Stromal cell of bone marrow (primary cell): Measurements from ENCODE around the gene CFAP54.
"Not testable (repeated sequence)": the region's sequence is repeated elsewhere in the genome, so short reads cannot be mapped to it uniquely, and the experiment has no call there.

Source experiments
- DNase-seq: peaks from one replicate; pipeline ENCODE4 v3.0.0-alpha.2; 2012; ENCODE audit warnings: low read depth

The CFAP54 gene, protein sequence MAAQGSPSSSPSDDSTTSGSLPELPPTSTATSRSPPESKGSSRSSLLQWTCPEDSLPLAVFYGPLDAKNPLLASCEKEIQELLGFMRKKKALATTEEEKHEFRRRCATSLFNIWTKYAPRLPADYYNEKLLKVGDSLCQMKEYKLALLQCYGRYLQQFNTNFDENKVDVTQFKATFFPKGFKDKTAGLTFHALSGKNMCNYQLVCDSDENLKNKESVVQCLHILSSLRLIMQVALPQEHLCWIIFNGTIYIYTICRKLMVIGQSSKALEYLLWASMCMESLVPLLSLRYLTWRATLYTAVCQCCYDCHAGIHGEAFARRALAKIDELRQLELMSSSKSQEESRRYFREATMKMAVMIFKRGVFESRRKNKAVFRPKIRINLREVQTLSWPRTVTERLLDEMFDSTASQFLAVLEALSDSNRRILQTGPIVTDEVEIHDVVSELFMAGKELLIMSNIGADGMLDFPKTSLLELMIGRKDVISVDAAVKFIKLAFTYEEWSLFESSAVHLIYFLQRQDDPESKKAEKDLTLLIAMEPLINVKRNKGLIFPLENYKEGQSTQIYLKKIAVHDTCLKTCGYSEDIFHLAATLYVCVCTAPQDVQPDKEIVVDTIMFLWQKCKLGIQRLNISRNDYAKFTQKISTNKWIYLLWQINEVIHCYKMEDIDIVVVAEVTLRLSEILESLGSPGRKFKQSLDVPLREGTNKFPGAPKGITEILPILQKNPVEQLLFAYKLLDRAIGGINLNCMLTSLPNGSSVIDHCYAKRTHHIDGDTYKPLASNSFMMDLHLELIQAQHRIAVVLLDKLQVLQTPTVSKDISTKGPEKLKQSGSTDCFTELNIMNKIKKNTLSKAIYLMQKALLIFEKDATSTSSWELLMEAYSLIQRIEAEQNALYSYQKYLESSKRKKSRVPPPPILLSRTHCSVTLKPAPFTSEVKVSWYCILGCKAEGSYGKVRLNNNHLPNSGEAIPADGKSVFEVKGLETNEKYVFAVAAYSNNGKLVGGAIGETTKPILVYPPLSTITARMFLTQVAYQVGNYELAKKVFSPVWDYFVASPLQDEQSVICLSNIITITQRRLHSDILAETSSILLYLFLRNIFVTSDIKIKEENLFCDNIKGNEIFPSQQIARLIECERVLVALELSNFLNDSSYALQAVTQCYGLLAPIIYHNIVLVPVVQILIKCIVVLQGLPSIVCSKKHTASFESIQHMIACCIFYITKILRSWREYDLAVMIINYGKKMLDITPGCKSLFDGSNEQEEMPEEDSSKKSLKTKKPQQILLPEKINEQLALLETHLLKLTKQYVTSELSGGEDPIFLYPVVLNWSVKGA (N-terminal part only)

DNA sequence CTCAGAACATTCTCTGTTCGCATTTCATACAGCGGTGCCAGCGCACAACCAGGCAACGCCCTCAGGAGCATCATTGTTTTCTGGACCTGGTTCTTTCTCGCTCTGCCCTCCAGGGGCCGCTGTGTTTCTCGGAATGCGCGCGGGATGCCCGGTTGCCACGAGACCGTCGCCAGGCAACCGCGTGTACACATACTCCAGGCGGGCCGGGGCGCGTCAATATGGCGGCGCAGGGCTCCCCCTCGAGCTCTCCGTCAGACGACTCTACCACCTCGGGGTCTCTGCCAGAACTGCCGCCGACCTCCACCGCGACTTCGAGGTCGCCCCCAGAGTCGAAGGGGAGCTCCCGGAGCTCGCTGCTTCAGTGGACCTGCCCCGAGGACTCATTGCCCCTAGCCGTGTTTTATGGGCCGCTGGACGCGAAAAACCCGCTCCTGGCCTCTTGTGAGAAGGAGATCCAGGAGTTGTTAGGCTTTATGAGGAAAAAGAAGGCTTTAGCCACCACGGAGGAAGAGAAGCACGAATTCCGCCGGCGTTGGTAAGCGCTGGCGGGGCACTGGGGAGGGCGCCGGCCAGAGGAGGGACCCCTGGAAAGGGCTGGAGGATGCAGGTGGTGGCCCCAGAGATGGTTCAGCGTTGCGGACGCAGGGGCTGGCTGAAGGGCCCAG is at the start of gene CFAP54:
Gene CFAP54 (plus strand): TSS at position 186 of the 665 bp plus-strand sequence. CDS start 33 bp downstream, at position 219.
- peak; percentile 95 for DNase-seq

DNA sequence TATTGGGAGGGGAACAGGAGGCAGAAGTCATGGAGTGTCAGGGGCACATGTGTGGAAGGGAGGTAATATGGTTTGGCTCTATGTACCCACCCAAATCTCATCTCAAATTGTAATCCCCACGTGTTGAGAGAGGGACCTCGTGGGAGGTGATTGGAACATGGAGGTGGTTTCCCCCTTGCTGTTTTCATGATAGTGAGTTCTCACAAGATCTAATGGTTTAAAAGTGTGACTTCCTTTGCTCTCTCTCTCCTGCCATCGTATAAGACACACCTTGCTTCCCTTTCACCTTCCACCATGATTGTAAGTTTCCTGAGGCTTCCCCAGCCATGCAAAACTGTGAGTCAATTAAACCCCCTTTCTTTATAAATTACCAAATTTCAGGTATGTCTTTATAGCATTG is 47.6 kb upstream of the CFAP54 start:
- no peak for DNase-seq

DNA sequence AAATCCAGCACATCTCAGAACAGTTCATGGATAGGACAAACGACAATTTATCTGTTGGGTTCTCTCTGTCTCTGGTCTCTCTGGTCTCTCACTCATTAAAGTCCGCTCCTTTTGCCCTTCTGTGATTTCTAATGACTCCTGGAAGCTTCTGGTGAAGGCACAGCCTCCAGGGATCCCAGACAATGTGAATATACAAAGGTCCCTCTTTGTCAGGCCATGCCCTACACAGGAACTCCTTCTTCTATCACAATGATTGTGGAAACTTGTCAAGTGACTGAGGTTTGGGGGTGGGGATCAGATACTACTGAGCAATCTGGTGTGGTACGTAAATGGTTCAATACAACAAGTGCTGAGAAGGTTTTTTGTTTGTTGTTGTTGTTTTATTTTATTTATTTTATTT is 46.5 kb upstream of the CFAP54 start:
- no peak for DNase-seq

DNA sequence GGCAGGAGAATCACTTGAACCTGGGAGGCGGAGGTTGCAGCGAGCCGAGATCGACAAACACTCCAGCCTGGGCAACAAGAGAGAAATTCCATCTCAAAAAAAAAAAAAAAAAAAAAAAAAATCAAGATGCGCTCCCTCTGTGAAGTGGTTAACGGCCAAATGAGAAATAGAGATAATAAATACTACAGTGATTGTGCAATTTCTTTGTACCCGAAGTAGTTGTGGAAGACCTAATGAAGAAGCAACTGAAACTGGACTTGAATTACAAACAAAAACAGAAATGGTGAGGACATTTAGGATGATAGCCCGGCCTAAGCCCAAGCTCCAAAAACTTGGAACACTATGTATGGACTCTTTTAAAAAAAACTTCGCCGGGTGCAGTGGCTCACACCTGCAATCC is 45.0 kb upstream of the CFAP54 start:
- no peak for DNase-seq

DNA sequence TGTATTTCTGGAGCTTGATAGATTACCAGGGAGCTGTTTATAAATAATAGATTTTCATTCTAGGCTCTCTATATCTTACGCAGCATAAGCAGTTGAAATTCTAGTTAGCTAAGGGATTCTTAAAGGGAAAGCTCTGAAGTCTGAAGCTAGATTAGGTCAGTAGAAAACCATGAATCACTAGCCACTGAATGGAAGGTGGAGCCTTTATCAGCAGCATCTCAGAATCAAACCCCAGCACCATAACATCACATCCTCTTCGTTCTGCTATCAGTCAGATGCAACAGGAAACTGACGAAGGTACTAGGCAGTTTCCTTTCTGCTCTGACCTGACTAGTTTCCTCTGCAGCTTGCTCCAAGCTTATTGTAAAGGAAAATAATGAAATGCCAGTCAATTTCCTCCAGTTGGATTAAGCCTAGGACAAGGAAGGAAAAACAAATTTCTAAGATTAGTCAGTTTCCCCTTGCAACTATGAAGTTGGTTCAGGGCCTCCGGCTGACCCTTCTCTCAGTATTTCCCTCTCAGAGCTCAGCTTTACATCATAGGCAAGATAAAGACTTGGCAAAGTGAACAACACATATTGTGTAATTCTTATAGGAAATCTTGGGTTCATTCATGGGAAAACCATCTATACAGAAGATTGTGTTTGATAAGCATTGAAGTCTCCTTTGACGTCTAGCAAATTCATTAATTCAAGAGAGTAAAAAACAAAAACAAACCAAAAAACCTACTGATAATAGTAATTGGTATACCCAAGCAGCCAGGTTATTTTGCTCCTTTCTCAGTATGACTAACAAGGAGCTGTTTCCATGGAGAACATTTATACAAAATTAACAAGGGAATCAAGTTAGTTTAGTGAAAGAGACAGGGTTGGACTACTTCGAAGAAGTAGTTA is 43.4 kb upstream of the CFAP54 start:
- DNase-seq: peak; percentile 66

DNA sequence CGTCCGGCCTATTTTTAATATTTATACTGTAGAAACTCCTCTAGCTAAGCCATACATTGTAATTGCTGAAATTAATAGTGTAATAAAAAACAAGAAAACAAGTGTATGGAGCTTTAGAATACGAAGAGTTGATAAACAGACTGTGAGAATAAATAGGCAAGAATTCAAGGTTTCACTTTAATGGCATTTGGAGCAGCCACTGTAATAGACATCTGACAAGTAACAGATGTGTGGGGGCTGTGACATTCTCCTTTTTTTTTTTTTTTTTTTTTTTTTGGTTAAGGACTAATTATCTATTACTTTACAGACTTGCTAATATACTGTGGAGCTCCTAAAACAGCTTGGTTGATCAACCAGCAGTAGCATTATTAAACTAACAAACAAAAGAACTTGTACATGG is 42.1 kb upstream of the CFAP54 start:
- DNase-seq: no peak

DNA sequence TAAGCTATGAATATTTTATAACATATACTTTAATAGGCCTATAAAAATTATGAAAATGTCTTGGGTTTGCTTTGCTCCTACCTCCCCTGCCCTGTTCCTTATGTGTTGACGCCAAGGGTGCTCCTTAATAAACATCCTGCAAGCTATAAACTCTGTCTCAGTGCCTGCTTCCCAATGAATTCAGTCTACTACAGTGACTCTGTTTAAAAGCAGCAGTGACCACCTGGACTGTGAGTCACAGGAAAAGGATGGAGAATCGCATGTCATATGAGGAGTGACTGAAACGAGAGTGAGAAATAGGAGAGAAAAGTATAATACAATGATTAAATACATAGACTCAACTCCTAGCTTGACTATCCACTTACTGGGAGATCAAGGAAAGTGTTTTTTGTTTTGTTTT is 41.1 kb upstream of the CFAP54 start:
- no peak for DNase-seq

DNA sequence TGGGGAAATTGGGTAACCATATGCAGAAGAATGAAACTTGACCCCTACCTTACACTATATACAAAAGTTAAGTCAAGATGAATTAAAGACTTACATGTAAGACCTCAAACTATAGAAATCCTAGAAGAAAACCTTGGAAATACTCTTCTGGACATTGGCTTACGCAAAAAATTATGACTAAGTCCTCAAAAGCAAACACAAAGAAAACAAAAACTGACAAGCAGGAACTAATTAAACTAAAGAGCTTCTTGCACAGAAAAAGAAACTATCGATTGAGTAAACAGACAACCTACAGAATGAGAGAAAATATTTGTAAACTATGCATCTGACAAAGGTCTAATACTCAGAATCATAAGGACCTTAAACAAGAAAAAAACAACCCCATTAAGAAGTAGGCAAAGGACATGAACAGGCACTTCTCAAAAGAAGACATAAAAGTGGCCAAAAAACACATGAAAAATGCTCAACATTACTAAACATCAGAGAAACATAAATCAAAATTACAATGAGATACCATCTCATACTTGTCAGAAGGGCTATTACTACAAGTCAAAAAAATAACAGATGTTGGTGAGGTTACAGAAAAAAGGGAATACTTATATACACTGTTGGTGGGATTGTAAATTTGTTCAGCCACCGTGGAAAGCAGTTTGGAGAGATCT is 37.0 kb upstream of the CFAP54 start:
- no peak for DNase-seq

DNA sequence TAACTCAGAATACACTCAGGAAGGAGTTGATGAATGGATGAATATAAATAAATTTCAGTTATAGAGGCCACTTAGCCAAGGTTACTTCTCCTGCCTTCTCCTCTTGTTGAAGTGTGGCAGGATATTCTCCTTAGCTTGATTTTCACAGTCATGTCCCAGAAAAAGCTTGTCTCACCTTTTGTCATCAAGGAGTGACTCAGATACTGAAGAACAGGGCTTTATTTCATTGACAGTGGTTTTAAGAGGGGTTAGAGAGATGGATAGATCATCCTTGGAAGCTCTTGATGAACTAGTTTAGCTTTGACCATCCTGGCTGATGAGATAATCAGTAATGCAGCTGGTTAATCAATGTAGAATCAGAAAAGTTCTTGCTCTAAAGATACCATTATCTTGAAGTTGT is 35.0 kb upstream of the CFAP54 start:
- DNase-seq: no peak

DNA sequence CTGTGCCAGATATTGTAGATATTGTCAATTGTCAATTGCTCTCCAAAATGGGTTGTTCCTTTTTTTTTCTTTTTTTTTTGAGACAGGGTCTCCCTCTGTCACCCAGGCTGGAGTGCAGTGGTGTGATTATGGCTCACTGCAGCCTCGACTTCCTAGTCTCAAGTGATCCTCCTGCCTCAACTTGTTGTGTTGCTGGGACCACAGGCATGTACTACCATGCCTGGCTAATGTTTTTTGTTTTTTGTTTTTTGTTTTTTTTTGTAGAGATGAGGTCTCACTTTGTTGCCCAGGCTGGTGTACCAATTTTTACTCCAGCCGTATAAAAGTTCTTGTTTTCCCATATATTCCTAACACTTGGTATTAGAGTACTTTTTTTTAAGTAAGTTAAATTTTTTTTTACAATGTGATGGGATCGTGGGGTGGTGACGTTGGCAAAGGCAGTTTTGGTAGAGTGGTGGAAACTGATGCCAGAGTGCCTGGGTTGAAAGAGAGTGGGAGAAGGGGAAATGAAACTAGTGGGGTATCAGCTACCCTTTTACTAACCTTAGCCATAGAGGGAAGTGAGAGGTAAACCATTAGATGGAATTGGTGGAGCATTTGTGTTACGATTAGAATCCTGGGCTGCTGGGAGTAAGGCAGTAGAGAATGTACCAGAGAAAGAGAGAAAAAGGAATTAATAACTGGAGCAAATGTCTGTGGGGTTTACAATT is 33.0 kb upstream of the CFAP54 start:
- DNase-seq: no peak

DNA sequence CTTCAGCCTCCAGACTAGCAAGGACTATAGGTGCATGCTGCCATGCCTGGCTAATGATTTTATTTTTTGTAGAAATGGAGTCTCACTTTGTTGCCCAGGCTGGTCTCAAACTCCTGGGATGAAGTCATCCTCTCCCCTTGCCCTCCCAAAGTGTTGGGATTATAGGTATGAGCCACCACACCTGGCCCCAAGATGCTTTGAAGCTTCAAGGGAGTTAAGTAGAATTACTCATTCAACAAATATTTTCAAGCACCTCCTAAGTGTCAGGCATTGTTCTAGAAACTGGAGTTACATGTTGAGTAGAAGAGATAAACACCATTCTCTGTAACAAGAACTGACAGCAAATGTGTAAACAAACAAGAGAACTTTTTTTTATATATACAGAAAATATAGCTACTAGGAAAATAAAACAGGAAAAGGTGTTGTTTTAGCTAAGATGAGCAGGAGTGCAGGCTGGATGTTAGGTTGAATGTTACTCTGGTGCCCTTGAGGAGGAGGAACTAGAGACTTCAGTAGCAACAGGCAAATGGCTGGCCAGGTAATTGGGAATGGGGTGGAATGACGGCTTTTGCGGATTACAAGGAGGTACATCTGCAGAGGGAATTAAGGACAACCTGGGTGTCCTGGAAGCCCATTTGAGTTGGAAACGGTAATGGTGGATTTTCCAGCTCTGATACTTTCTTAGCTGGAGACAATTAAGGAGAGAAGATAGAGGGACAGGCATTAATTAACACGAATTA is 32.0 kb upstream of the CFAP54 start:
- DNase-seq: no peak

DNA sequence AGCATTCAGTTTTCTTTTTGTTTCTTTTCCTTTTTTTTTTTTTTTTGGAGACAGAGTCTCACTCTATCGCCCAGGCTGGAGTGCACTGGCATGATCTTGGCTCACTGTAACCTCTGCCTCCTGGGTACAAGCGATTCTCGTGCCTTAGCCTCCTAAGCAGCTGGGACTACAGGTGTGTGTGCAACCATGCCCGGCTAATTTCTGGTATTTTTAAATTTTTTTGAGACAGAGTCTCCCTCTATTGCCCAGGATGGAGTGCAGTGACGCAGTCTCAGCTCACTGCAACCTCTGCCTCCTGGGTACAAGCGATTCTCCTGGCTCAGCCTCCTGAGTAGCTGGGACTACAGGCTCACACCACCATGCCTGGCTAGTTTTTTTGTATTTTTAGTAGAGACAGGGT is 30.1 kb upstream of the CFAP54 start:
- DNase-seq: not testable (repeated sequence)

DNA sequence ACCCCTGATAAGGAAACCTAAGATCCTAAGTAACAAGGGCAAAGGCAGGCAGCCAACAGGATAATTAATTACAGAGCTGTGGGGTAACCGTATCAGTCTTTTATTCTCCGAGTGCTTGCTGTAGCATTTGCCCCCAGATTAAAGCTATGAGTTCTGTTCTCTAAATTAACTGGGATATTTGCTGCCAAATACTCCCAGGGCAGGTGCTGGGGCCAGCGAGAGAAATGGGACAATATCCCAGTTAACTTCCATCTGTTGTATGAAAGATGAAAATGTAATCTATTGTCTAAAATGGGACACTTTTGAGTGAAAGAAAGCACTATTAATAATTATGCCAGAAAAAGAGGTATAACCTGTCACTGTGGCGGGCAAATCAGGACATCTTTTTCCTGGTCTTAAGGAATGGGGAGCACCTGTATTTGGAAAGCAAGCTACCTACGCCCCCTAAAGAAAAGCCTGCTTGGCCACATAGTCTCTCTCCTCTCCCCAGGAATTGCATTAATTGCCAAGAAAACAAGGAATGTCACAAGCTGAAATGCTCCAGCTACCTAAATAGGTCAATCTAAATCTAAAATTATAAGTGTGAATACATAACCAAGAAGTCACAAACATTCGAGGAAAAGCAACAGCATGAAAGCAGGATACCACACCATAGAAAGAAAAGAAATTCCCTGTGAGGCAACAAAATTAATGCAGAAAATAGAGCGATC is 26.7 kb upstream of the CFAP54 start:
- DNase-seq: no peak

DNA sequence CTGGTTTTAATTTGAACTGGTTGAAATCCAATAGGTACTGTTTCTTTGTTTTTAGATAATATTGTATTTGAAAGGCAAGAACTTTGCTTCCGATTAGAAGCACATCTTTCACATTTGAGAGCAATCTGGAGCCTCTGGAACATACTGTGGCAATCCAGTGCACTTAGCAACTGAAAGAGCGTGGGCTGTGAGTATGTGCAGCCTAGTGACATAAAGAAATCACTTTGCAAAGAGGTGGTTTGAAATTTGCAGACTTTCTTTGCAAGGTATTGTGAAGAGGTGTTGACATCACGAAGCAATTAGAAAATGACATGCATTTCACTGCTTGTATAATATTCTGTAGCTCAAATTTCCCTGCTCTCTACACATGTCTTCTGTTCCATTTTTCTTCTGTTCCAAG is 23.5 kb upstream of the CFAP54 start:
- no peak for DNase-seq

DNA sequence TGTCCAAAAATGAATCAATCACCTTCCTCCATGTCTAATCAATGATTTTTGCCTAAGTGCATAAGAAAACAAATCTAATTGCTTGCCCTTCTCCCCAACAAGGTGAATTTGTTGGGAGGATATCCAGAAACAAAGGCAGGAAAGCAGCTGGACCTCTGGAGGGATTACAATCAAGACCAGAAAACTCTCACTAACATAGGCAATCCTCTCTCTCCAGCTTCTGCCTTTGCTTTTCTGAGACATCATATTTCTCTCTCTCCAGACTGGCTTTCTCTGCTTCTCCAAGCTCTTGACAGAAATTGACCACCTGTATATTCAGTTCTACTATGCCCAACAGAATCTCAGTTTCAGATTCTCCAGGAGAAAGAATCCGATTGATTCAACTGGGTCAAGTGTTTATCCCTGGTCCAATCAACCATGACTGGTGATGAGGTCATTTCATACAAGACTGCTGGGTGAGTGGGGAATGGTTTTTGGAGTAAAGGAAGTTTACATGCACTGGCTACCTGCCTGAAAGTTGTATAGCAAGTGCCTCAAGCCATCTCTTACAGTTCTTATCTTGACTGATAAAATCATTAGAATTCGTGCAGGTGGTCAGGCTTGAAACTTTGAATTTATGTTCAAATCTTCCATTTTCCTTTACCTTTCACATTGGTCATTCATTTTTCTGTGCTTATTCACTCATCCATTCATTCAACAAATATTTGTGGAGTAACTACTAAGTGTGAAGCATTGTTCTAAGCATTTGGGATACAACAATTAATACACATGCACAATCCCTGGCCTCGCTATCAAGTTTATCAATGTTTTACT is 22.2 kb upstream of the CFAP54 start:
- DNase-seq: no peak

DNA sequence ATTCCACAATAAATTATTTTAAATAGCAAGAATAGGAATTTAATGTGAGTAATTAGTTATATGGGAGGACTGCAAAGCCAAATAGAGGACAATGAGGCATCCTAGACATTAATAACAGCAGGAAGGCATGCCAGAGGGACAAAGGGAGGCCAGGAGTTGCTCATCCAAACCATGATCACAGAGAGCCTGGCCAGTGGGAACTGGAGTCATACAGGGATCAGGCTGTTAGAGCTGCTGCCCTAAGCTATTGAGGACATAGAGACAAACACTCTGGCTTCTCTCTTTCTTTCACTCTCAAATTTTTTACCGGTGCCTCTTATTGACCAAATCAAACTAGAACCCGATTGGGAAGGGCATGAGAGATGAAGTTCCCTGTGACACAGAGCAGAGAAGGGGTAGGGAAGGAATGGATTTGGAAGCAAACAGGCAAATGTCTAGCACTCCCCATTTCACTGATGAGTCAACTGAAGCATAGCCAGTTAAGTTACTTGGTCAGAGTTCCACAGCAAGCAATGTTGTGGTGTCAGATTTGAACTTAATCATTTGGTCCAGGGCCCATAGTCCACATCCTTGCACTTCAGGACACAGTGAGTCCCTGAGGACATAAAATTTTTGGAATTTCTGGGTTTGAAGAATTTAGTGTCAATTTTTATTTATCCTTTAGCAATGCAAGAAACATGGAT is 17.9 kb upstream of the CFAP54 start:
- DNase-seq: peak; percentile 77

DNA sequence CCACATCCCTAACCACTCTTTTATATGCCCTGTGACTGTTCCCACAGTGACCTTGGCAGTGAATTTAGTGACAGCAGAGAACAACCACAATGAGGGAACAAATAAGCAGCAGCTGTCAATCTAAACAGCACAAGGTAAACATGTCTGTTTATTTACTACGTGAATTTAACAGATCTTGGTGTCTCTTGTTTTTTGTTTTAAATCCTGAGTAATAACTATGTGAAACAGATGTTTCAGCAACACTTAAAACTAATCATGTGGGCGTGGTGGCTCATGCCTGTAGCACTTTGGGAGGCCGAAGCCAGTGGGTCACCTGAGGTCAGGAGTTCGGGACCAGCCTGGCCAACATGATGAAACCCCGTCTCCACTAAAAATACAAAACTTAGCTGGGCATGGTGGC is 17.0 kb upstream of the CFAP54 start:
- no peak for DNase-seq
